Left lobe of liver (tissue), 2 donors: ENCODE measurements around the gene TDRD1. TPM values are rescaled to one million over a fixed set of nuclear protein-coding genes. Genes with fewer than 3 reads are reported as not detected.

ENCODE experiments used
- ATAC-seq: fragments of 200-7000 bp; cut with Tn5 transposase; one replicate; pipeline ENCODE4 v1.9.1; 2020; ENCODE audit warnings: mild to moderate bottlenecking, moderate library complexity
- DNase-seq: peaks from one replicate; pipeline ENCODE4 v3.0.0-alpha.2; 2020; ENCODE audit warnings: low spot score
- total RNA-seq: library from RNA; stranded (reverse); gene quantifications from one replicate; pipeline ENCODE4 v1.2.1, GENCODE V29; 2021
- donor health status: DM: no; HTN: no; CAD: no; lungs with moderate emphysema.
- donor health status: DM: no; HTN: yes; CAD: no.

The TDRD1 gene
- total RNA-seq, 1 donor from 2014 or later: 0.05 TPM

DNA sequence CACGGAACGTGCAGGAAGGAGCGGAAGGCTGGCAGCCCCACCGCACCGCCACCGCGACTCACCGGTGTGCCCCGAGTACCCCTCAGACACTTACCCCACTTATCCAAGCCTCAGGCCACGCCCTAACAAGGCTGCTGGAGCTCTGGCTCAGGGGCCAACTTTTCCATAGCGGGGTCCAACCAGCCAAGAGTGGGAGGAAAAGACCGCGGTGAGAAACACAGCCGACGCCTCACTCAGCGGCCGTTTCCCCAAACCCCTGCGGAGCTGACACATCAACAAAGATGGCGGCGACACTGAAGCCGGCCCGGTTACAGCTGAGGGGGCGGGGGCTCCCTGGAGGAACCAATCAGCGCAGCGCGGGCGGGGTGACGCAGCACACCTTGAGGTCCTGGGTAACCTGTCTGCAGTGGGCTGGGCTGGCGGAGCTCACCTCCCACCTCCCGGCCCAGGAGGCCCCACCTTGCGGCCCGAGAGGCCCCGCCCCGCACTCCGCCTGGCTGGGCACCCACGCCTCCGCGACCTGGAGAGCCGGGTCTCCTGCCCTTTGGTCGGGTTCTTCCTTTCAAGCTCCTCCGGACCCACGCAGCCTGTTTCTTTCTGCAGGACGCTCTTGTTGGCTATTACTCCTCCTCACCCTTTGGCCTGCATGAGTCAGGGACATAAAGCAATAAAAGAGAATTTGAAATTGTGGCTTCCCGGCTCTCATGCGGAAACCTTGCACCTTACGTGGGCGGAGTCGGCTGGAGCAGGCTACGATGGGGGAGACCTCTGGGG is 5.0 kb upstream of the TDRD1 start, which contains the start of gene CCDC186:
CCDC186 (minus strand) TSS at position 283 of the 774 bp plus-strand sequence. CDS start 10,935 bp downstream, outside the sequence.
- ATAC-seq: peak; percentile 96
- DNase-seq: peak; percentile 98

DNA sequence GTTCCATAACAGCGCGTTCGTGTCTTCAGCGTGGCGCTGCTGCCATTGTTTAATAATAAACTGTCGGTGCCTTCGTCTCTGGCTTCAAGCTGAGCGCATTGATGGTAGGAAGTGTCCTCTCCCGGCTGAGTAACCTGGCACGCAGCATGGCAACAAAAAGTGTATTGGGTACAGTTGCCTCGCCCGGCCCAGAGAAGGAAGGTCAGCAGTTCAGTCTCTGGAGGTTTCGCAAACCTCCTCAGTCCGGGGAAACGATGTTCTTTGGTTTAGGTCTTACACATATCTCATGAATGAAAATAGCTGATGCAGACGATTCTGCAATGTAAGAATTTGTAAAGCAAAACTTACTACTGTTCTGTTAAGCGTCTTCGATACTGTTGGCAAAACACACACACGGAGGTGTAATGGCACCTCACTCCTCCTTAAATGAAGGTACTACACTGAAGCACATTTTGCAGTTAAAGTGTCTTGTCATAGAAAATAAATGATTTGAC is 4.4 kb upstream of the TDRD1 start:
- ATAC-seq: peak; percentile 71
- DNase-seq: peak; percentile 79

DNA sequence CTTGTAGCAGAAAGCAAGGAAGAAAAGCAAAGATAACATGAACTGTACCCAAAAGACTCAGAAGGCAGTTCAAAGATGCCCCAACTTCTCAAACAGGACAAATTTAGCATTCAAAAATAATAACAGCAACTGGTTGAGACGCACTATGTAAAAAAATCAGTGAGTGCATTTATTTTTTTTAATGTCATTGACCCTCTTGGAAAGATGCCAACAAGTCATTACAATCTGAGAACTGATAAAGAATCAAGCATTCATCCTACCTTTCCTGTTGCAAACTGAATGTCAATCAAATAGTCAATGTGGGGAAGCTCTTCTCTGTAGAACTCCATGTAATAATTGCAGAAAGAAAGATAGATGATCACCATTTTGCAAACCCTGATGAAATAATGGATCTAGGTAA is 3.5 kb upstream of the TDRD1 start:
- no peak for ATAC-seq

DNA sequence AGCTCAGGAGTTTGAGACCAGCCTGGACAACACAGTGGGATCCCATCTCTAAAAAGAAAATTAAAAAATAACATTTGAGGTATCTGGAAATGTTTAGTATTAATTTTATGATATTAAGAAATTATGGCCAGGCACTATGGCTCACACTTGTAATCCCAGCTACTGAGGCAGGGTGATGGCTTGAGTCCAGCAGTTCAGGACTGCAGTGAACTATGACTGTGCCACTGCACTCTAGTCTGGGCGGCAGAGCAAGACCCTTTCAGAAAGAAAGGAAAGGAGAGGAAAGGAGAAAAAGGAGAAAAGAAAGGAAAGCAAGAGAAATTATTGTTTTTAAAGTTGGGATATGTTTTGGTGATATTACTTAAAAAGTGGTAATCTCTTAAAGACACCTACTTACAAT is 2.6 kb upstream of the TDRD1 start:
- no peak for DNase-seq
- ATAC-seq: no peak

More for the DNA sequence above, 3.5 kb upstream of the TDRD1 start:
- DNase-seq: no peak

DNA sequence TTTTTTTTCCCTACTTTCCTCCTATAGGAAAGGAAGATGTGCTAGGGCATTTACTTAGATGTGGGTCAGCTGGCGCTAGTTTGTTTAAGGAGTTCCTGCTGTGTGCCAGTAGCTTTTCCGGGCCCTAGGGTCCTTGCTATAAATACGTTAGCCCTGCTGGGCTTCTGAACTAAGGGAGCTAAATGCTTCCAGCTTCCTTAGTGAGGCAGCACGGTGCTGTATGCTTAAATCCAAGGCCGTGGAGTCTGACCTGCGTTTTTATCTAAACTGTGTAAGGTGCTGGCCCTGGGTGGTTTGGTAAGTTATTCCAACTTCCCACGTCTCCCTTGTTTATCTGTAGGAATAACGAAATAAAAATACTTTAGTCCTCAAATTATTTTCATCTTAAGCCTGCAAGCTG is 594 bp downstream of the TDRD1 start:
- ATAC-seq (no peak), DNase-seq (no peak)

DNA sequence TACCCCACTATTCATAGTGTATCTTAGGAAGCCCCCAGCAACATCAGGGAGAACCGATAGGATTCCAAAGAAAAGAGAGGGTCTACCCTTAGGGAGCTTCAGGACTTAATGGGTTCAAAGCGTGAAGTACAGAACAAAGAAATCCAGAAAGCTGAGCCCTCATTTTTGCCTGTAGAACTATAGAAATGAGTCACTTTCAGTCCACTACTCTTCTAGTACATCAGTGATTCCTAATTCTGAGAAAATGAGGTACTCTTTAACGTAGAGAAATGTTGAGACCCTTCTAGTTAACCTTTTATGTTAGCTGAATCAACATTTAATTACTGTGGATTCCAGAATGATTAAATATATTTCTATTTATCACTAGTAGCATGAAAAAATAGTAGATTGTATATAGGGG is 1.8 kb downstream of the TDRD1 start:
- DNase-seq (no peak), ATAC-seq (no peak)

DNA sequence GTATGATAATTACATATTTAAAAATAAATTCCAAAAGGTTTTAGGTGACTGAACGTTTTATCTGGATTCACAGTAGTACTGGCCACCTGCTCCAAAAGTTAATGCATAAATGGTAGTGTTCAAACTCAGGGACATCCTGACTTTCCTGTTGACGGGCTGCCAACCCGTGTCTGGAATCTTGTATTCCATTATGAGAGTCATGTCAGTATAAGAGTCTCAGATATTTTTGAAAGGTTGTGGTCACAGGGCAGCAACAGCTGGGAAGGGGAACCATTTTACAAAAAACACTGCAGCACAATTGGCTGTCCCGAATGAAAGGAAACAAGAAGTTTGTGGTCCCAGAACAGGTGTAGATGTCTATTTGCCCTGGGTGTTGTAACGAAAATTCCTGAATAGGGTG is 2.8 kb downstream of the TDRD1 start:
- DNase-seq (no peak), ATAC-seq (no peak)

DNA sequence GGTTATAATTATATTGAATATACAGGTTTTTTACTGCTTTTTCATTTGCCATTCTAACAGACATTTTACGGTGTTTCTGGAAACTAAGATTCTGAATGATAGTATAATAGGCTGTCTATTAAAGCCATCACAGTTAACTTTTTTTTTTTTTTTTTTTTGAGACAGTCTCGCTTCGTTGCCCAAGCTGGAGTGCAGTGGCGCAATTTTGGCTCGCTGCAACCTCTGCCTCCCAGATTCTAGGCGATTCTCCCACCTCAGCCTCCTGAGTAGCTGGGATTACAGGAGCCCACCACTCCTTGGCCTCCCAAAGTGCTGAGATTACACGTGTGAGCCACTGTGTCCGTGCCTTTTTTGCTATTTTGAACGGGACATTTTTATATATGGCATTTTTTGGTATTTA is 4.4 kb downstream of the TDRD1 start:
- DNase-seq (no peak), ATAC-seq (no peak)

DNA sequence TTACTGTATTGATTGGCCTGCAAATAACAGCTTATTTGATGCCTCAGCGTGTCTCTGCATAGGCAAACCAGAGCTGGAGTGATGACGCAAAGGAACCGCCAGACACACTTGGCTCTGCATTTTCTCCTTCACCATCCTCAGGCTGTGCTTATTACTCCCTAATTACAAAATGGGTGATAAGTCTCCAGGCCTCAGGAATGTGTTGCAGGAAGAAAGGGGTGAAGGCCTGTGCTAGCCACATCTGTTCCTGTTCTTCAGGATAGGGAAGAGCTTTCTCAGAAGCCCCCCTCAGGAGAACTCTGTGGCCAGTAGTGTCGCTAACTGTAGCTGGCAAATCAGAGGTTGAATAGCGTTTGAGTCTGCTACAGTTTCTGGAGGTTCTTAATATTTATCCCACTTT is 5.1 kb downstream of the TDRD1 start:
- no peak for DNase-seq

DNA sequence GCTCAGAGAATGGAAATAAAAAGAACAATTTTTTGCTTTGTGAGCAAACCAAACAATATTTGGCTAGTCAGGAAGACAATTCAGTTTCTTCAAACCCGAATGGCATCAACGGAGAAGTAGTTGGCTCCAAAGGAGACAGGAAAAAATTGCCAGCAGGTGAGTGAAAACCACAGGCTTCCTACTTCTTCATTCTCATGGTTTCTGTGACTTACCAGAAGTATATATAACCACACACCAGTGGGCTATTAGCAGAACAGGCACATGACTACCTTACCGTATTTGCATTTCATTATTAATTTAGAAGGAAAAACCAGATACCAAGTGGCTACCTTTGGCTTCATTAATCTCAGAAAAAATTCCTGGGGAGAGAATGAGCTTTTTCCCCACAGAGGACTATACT is 8.8 kb downstream of the TDRD1 start:
- DNase-seq (no peak), ATAC-seq (no peak)

More for the DNA sequence above, 5.1 kb downstream of the TDRD1 start:
- no peak for ATAC-seq

DNA sequence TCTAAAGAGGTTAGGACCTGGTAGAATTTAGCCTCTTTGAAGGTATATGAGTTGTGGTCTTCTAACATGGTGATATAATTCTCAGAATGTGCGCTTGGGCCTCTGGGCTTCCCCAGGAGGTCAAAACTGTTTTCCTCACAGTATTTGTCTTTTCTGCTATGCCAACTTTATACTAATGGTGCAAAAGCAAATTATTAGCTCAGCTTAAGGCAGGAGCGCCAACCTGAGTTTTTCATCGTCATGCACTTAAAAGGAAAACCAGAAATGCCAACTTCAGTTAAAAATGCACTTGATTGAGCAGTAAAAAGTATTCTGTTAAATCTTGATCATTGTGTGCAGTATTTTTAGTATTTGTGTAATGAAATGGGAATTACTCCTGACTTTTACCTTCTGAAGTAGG is 9.7 kb downstream of the TDRD1 start:
- DNase-seq: no peak
- peak; percentile 74 for ATAC-seq

DNA sequence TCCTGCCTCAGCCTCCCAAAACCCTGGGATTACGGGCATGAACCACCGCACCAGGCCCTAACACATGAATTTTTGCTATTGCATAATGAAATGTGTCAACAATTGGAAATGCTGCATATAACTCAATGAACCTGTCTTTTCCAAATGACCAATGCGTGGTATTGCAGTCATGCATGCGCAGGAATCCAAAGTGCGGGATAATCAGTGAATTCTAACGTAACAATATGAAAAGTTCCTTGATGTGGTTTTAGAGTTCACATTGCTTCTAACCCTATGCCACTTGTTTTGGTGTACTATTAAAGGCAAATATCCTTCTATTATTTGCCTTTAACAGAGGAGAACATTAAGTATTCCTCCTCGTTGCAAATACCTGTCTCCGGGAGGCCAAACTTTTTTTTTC is 10.5 kb downstream of the TDRD1 start:
- DNase-seq: no peak
- ATAC-seq: no peak

DNA sequence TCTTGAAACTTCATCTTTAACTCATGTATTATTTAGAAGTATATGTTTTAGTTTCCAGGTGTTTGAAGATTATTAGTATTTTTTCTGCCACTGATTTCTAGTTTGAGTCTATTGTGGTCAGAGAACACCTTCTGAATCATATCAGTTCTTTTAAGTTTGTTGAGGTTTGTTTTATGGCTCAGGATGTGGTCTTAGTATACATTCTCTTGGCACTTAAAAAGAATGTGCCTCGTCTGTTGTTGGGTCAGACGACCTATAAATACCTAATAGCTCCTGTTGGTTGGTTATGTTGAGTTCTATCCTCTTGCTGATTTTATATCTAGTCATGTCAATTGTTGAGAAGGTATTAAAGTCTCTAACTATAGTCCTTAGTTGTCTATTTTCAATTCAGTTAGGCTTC is 15.9 kb downstream of the TDRD1 start:
- ATAC-seq: no peak
- DNase-seq: no peak

DNA sequence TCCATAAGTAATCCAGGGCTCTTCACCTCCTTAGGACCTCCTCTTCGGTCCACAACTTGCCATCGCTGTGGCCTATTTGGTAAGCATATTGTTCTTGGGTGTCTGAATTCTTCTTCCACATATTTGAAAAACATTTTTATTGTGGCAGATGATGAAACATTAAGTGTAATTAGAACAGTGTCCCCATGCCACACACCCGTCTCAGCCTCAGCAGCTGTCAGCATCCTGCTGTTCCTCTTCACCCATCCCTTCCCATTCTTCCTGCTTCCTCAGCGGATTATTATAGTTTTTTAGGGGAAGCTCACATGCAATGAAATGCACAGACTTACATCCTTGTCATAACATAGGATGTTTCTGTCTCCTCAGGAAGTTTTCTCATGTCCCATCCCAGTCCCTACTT is 20.1 kb downstream of the TDRD1 start:
- no peak for DNase-seq
- no peak for ATAC-seq

DNA sequence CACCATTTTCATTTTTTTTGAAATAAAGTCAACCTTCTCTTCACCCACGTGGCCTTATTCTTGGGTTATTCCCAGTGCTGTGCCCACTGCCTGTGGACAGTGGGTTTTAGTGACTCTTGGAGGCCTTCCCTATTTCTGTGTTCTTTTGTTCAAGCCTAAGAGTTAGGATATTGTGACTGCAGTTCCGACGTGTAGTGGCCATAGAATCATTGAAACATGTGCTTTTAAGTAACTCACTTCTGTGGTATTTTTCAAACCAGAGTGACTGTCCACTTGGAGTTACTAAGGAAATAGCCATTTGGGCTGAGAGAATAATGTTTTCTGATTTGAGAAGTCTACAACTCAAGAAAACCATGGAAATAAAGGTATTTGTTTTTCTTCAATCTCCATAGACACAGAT is 23.7 kb downstream of the TDRD1 start:
- ATAC-seq: no peak

DNA sequence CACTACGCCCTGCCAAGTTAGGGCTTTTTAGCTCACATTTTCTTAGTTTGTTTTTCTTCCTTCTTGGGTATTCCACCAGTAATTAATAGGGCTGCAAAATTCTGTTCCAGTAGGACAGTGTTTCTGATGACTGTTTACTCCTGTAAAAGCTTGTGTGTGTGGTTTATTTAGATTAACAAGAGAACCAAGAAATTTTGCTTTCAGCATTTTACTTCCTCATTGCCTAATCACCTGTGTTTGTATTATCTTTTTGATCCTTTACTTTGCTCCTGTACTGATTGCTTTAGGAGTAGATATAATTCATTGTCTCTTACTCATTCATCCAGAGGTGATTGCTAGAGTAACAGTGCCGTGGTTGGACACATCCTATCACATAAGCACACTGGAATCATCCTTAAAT is 27.7 kb downstream of the TDRD1 start:
- no peak for ATAC-seq
- DNase-seq: no peak

More for the DNA sequence above, 23.7 kb downstream of the TDRD1 start:
- no peak for DNase-seq

DNA sequence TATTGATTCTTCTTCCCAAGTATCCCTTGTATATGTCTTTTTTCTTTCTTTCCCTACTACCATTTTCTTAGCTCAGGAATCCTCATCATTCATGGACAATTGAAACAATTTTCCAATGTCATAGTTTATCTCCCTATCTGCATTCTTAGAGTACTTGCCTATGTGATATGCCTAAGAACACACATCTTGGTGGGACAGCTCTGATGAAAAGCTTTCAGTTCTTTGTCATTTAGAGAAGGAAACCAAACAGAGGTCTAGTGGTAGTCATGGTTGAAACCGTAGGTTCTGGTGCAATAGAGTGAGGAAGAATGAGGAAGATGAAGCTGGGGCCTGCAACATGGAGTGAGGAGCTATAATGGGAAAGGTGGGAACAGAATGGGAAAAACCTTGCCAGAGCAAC is 28.2 kb downstream of the TDRD1 start:
- ATAC-seq (no peak), DNase-seq (no peak)

DNA sequence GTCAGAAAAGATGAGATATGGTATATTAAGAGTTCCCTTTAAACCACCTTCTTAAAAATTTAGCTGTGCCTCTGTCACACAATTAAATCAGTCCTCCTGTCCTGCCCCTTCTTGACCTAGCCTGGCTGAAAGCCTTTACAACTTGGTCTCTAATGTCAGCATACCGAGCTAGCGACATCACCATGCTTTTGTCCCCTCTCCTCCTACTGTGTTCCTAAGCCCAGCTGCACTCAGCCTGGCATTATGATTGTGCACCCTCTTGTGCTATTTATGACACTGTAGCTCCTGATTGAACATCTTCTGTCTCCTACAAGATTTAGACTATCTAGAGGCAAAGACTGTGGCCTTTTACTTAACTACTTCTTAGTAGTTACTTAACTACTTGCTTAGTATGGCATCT is 29.2 kb downstream of the TDRD1 start:
- ATAC-seq (no peak), DNase-seq (no peak)

DNA sequence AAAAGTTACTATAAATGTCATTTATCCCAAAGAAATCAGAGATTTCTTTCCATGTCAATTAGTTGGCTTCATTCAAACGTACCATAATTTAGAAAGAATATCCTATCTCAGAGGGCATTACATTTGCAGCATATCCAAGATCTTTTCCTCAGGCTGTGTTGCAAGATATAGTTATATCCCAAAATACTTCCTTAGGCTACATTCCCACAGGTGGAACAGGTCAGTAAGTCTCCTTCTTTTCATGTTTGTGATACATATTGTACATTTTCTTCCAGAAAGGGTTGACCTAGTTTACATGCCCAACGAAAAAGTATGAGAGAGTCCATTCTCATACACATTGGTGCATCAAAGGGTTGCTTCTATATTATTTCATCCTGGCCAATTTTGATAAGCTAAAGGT is 33.0 kb downstream of the TDRD1 start:
- no peak for DNase-seq

DNA sequence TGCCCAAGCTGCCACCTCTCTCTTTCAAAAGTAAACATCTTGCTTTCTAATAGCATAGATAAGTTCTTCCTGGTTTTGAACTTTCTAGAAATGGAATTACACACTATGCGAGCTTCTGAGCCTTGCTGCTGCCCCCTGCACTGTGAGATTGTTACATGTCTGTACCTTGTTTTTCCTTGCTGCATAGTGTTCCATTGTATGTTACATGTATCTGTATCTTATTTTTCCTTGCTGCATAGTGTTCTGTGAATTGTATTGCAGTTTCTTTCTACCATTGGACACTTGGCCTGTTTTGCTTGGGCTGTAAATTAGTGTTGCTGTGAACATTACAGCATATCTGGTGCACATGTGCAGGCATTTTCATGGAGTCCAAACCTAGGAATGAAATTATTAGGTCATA is 35.9 kb downstream of the TDRD1 start:
- no peak for ATAC-seq
- no peak for DNase-seq

More for the DNA sequence above, 33.0 kb downstream of the TDRD1 start:
- ATAC-seq: no peak

DNA sequence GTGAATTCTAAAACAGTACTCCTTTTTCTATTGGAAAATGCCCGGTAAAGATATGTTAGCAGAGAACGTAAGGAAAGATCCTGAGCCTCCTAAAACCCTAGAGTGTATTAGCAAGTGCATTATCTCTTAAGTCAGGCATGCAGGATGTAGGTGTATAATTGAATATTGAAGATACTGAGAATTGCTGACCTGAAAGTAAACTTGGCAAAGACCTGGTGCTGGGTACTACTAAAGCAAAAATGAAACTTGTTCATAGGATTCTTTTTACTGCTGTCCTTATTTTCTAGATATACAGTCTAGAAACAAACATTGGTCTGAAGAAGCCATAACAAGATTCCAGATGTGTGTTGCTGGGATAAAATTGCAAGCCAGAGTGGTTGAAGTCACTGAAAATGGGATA is 41.1 kb downstream of the TDRD1 start:
- ATAC-seq (no peak), DNase-seq (no peak)

DNA sequence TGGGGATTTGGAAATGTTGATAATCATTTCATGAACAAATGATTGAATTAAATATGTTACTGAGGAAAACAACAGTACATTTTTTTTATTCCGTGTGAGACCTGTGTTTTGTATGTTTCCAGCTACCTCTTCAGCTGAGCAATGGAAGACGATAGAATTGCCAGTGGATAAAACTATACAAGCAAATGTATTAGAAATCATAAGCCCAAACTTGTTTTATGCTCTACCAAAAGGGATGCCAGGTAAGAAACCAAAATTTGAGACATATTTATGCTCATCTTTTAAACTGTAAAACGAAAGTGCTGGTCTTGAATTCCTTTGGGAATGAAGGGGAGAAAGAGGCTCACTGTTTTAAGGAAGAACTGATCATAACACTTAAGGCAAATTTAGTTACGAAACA is 42.1 kb downstream of the TDRD1 start:
- no peak for DNase-seq

DNA sequence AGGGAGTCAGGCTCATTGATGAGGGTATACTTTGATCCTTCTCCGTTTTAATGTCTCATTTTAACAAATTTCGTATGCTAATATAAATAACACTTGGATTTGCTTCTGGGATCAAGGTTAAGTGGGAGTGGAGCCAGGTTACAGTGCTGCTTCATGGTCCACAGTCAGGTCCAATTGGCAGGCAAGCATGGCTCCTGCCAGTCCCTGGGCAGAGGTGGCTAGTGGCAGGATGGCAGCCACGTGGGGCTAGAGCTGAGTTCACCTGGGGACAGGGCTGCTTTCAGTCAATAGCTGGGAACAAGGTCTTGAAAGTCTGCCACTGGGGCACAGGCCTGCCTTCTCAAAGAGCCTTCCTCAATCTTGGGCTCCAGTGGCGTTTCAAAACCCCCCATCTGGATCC is 43.9 kb downstream of the TDRD1 start:
- ATAC-seq (peak; percentile 100), DNase-seq (peak; percentile 91)

More for the DNA sequence above, 42.1 kb downstream of the TDRD1 start:
- ATAC-seq: no peak
